ENCODE results near the gene TGM2. TPM values are rescaled to one million over a fixed set of nuclear protein-coding genes. Genes with fewer than 3 reads are reported as not detected.

The TGM2 gene
- total RNA-seq, 1 donor from 2014 or later = 408 TPM

DNA sequence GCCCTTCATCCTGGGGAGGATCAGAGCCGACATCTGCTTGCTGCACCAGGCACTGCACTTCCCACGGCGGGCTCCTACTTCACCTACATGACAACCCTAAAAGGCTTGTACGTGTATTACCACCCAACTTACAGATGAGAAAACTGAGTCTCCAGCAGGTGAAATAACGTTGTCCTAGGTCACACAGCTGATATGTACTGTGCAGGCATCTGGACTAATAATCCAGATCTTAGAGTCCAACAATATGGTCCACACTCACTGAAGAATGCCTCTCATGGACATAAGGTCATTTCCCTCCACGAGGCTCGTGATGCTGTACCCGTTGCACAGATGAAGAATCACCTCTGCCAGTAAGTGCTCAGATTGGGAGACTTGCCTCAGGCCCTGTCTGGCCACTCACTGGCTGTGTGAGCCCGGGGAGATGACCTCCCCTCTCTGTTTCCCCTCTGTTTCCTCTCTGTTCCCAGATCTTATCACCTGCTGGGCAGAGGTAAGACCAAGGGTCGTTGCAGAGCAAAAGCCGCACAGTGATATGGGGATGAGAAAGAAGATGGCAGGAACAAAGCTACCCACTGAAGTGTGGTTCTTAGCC, 32.1 kb downstream of the TGM2 start:
- DNase-seq (ENCODE audit: low read depth in 2 of 2) = no peak

DNA sequence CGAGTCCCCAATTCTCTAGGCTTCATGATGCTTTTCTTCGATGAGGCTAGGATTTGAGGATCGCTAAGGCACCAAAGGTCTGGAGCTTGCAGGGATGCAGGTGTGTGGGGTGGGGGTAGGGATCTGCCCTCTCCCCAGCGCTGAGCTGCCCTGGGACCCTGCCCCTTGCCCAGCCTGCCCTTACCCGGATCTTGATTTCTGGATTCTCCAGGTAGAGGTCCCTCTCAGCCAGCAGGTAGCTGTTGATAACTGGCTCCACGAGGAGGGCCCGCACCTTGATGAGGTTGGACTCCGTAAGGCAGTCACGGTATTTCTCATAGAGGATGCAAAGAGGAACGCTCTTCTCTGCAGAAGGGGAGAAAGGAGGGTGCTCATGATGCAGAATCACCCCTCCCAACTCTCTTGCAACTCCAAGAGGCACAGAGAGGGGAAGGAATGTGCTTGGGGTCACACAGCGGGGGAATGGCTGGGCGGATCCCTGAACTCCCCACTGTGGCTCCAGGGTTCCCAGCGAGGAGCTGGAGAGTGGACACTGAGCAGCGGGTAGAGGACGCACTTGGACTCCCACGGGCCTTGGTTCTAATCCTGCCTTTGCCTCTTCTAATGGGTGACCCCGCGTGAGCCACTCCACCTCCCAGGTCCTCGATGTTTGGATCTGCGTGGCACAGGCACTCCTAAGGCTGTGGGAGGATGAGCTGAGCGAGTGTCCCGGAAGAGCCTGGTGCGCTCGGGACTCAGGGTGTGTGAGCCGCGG, 32.7 kb downstream of the TGM2 start:
- DNase-seq (ENCODE audit: low read depth in 2 of 2) = no peak

DNA sequence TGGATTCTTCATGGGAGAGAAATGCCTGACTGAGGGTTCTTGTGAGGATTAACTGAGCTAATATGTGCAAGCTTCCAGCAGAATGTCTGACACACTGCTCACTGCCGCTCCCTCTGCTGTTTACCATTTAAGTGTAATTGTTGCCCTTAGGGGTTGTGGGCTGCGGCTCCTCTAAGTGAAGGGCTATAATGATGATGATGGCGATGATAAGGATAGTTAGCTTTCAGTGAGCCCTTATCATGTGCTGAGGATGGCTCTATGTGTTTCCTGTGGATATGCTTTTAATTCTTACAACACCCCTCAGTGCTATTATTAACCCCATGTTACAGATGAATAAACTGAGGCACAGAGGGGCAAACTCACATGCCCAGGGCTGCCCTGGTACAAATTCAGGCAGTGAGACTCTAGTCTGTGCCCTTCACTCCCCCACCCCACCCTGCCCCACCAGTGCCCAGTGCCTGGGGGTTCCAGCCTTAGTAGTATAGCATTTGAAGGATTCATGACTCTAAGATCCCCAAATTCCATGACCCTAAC, 33.4 kb downstream of the TGM2 start:
- DNase-seq (ENCODE audit: low read depth in 2 of 2) = no peak

DNA sequence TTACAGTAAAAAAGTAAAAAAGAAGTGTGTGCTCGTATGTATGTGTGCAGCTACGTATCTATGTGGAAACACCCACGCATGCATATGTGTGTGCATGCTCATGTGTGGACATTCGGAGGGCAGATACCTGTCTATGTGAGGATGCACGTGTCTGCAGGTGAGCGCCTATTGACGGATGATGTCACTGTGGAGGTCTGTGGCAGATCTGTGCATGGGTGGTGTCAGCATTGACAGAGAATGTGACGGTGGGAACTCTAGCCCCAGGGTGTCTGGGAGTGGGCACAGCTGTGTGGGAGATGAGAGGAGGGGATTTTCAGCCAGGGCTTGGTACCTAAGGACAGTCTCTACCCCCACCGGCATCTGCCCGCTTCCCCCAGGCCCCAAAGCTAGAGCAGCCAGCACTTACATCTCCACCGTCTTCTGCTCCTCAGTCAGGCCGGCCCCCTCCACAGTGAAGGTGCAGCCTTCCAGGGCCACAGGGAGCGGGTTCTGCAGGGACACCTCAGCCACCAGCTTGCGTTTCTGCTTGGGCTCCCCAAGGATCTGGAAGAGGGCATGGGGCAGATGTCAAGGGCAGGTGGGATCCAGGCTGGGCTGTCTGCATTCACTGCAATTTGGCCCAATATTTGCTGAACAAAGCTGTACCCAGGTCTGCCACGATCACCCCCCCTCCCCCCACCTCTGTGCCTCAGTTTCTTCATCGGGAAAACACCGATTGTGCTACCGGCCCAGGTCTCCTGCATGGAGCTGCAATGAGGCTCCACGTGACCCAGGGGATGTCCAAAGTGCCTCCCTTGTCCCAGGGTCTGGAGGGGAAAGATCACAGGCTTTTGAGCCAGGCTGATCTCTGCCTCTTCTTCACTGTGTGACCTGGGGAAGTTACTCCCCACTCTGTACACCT, 34.1 kb downstream of the TGM2 start:
- no peak for DNase-seq (ENCODE audit: low read depth in 2 of 2)

DNA sequence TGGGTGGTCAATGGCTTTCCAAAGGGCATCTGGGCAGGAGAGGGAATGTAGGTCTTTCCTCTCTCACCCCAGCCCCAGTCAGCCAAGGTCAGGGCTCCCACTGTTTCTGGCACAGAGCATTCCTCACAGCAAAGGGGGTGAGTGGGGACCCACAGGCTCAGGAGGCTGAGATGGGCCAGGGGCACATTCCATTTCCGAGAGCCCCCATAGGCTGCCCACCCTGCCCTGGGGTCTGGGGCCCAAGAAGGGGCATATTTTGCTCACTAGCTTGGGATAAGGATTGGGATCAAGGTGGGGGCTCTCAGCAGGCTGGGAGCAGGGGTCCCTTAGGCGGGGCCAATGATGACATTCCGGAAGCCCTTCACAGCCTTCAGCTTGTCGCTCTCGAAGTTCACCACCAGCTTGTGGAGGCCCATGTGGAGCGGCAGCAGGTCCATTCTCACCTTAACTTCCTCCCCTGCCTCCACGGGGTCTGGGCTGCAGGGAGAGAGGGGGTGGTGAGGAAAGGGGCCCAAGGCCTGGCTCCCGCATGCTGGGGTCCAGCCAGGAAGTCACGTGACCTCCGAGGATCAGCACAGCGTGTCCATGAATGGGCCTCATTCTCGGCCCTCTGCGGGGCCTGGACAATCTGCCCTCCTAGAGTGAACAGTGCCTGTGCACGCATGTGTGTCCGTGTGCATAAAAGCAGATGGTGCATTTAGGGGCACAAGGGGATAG, 35.0 kb downstream of the TGM2 start:
- no peak for DNase-seq (ENCODE audit: low read depth in 2 of 2)

DNA sequence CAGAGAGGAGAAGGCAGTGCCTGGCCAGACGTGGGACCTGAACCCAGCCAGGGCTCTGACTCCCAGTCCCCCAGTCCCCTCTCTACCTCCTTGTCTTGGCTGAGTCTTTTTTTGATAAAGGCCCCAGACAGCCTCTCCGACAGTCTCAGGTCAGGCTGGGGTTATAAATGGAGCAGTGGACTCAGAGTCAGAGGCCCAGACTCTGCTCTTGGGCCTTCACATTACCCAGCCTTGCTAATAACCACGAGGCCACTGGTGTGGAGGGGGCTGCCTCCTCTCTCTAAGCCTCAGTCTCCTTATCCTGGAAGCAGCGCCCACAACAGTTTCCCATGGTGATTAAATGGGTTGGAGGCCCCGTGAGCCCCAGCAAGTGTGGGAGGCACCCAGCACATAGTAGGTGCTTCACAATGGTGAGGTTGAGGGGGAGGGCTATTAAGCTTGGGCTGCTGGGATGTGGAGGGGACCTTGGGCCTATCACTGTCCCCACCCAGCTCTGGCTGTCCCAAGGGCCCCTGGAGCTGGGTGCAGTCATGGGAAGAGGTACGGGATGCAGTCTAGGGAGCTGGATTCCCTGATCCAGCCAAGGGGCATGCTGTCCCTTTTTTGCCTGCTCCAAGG, 35.7 kb downstream of the TGM2 start:
- DNase-seq (ENCODE audit: low read depth in 2 of 2) = no peak

DNA sequence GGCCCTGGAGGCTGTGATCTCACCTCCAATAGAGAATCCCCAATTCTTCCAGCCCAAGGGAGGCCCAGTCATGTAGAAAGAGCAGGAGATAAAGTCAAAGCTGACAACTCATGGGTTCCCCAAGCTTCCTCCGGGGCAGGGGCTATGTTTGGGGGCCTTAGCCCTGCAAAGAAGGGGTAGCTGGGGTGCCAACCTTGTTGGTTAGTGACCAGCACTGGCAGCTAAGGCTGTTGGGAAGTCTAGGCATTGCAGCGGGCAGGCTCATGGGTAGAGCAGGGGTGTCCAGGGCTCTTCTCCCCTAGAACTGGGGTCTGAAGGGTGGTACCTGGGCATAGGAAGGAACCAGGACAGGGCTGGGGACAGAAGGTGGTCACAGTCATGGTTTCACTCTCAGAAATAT, 36.4 kb downstream of the TGM2 start:
- DNase-seq (ENCODE audit: low read depth in 2 of 2) = no peak

DNA sequence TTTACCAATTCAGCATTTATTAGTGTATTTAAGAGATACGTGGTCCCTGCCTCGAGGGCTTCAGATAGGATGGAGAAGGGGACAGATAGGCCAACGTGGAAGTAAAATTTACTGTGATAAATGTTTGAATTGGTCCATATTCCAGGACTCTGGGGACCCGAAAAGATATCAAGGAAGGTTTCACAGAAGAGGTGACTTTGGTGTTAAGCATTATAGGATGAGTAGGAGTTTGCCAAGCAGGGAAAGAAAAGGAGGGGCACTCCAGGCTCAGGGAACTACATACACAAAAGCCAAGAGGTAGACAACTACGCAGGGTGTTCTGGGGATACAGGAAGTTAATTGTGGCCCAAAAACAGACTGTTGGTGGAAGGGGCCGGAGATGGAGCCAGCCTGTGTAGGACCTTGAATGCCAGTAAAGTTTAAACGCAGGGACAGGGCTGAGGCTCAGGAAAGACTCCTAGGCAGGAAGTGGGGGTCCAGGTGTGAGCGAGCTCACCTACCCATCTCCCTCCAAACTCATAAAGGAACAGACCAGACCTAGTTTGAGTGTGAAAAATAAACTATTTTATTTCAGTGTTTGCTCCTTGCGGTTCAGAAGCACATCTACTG, 37.0 kb downstream of the TGM2 start:
- DNase-seq (ENCODE audit: low read depth in 2 of 2) = no peak

DNA sequence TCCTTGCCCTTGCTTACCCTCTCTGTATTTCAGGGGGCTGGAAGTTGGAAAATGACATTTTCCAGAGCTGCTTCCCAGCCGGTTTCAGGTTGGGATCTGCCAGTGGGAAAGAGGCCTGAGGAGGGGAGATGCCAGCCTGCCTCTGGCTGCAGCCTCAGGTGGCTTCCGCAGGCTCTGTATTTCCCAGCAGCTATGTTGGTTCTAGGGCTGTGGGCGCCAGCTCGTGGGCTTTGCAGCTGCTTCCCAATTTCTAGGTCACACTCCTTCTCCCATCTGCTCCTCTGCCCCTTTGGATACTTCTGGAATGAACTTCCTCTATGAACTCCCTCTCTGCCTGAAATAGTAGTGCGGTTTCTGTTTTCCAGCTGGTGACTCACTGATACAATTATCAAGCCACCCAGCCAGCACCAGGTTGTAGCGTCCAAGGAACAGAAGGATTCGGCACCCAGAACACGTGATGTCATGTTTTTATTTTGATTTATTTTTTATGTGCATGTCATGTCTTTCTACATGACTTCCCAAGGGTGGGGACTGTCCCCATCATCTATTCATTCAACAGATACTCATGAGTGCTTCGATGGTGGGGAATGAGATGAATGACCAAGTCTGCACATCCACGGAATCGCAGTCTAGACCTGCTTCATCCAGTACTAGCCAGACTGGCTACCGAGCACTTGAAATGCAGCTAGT, 38.0 kb downstream of the TGM2 start:
- DNase-seq (ENCODE audit: low read depth in 2 of 2) = peak in 1 of 2 donors; percentile 90

DNA sequence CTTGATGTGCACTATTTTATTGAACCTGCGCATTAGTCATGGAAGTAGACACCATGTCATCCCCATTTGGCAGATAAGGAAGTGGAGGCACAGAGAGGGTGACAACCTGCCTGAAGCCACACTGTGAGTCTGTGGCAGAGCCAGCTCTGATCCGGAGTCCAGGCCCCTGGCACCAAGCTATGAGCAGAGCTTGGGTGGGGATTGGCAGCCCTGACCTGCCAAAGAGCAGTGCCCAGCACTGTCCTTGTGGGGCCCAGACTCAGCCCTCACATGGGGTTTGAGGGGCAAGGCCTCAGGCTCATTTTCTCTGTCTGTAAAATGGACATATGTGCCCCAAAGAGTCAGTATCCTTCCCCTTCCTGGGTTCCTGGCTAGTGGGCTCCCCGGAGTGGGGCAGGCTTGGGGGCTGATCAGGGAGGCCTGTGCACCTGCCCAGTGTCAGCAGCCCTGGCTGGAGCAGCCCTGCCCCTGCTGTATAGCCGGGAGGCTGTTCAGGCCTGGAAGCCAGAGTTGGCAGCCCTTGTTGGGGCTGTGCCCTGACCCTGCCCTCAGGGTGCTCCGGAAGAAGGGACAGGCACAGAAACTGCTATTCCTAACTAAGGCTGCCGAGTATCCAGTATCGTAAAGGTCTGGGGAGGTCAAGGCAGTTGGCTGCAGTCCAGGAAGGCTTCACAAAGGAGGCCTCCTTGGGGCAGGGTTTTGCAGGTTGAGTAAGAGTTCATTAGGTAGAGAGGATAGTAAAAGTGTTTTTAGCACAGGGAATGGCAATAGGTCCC, 38.7 kb downstream of the TGM2 start:
- no peak for DNase-seq (ENCODE audit: low read depth in 2 of 2)

DNA sequence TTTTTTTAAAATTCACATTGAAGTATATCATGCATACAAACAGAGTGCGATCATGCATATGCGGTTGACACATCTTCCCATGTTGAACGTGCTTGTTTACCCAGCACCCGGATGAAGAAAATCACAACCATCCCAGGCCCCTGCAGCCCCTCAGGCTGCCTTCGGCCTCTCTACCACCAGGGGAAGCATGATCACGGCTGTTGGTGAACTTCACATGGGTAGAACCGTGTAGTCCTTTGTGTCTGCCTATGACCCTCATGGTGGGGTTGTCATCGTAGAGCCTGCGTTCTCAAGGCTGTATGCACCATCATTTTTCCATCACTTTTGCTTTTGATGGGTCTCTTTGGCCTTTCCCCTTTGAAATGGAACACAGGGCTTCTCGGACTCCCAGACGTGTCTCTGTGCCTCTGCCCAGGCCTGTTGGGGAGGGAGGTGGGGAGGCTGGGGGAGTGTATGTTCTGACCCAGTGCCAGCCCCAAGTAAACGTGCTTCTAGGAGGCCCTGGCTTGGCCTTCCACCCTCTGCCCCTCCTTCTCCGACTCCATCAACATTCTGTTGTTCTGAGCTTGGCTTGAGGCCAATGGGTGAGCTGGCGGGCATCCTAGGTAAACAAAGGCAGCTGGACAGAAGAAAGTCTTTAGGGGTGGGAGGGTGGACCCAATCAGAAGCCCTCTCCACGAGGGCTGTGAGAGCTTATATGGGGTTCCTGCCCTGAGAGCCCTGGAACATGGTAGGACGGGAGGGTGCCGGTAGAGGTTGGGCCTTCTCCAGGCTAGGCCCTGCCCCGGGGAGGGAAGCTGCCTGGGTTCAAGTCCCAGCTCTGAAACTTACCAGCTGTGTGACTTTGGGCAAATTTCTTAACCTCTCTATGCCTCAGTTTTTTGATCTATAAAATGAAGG, 39.7 kb downstream of the TGM2 start:
- DNase-seq (ENCODE audit: low read depth in 2 of 2) = peak; percentile 55 to 95

DNA sequence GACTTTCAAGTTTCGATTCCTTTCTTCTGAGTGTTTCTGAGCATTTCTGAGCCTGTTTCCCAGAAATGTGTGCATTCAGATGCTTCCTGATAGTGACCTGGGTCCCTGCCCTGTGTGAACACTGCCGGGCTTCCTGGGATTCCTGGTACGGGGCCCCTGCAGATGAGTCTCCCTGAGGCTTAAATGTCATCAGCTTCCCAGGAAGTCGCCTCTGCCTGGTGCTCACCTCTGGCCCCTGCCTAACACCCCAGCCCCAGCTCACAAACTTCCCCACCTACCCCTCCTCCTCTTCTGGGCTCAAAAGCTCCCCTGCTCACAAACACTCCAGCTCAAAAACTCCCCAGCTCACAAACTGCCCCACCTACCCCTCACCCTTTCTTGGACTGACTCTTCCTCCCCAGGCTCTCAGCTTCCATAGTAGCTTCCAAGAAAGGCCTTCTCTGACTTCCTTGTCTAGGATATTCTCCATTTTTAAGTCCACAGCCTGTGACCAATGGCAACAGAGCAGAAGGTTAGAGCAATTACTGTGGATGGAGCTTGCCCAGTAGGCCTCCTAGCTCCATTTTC, 42.0 kb downstream of the TGM2 start:
- no peak for DNase-seq (ENCODE audit: low read depth in 2 of 2)

DNA sequence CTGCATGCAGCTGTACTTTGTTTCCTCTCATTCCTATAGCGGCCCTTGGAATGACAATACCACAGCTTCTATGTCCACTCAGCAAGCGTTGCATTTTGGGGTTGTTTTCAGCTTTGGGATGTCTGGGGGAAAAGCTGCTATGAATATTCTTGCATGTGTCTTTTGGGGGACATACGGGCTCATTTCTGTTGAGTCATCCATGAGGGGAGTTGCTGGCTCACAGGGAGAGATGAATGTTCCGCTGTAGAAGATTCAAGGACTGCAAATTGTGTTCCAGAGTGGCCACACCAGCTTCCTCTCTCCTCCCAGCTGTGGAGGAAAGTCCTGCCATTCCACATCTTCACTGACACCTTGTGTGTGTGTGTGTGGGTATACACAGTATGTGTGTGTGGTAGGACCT, 43.3 kb downstream of the TGM2 start:
- DNase-seq (ENCODE audit: low read depth in 2 of 2) = no peak

DNA sequence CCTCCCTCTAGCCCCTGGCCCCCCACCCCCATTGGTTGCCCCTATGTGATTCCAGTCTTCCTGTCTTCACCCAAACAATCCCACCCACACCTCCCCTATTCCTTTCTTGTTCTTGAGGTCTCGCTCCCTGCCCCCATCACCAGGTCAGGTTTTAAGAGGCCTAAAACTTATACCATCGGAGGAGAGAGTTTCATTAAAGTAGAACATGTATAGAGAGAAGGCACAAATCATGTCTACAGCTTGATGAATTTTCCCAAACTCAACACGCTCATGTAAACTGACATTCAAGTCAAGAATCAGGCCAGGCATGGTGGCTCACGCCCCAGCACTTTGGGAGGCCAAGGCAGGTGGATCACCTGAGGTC, 44.5 kb downstream of the TGM2 start:
- DNase-seq (ENCODE audit: low read depth in 2 of 2) = no peak

DNA sequence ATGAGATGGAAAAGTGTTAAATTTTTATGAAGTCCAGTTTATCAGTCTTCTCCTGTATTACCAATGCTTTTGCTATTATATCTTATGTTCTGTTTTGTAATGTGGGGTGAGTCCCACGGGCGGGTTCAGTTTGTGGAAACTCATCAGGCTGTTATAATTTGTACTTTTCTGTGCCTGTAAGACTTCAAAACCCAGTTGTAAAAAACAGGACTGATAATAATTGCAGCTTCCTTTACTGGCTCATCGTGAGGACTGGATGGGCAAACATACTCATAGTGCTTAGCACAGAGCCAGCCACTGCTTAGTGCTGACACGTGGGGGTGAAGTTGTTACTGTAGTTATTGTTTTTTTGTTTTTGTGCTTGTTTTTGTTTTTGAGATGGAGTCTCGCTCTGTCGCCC, 45.6 kb downstream of the TGM2 start:
- no peak for DNase-seq (ENCODE audit: low read depth in 2 of 2)

DNA sequence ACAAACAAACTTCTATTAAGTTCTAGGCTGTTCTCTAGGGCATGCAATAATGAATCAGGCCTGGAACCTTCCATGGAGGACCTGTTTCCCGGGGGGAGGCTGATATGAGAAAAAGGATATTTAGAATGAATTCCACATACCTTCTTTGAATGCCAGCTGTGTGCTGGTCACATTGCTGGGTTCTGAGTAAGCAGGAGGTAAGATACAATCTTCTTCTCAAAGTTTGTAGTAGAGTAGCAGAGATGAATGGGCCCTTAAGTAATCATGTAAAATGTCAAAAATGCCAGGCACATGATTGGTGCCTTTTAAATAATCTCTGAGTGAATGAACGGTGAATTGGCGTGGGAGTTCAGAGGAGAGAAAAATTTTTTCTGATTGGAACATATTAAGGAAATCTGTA, 47.4 kb downstream of the TGM2 start:
- peak in 1 of 2 donors; percentile 70 for DNase-seq (ENCODE audit: low read depth in 2 of 2)

DNA sequence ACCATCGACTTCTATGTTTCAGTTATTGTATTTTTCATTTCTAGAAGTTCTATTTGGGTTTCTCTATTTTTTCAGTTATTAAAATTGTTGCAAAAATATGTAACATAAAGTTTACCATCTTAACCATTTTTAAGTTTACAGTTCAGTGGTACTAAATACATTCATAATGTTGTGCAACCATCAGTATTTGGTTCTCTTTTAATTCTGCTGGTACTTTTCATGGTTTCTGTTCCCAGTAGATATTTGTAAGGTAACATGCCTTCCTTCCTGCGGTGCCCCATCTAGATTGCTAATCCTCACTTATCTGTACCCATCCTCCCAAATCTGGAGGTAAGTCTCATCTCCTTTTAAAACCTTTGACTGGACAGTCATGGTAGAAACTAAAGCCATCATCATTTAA, 47.9 kb downstream of the TGM2 start:
- no peak for DNase-seq (ENCODE audit: low read depth in 2 of 2)
